ENCODE results near the gene VSIG10L. TPM values are rescaled to one million over a fixed set of nuclear protein-coding genes. Genes with fewer than 3 reads are reported as not detected.

VSIG10L gene
- total RNA-seq, 1 donor from 2014 or later = 0.88 TPM

Other genes with a start within 250 kb of the VSIG10L start
- 17.1 and 19.3 TPM in 2 replicates for gene CTU1, start 233.7 kb downstream of the VSIG10L start, total RNA-seq
- gene SIGLEC9, start 217.2 kb downstream of the VSIG10L start, total RNA-seq = not detected in 2 replicates
- not detected in 2 replicates for gene SIGLEC7, start 199.8 kb downstream of the VSIG10L start, total RNA-seq
- not detected in 2 replicates for gene CD33, start 117.1 kb downstream of the VSIG10L start, total RNA-seq
- not detected in 2 replicates for gene SIGLECL1, start 91.1 kb downstream of the VSIG10L start, total RNA-seq
- not detected in 2 replicates for gene IGLON5, start 30.5 kb downstream of the VSIG10L start, total RNA-seq
- gene ETFB, start 24.2 kb upstream of the VSIG10L start, total RNA-seq = 64.5 and 70.8 TPM in 2 replicates
- not detected in 2 replicates for gene CLDND2, start 26.9 kb upstream of the VSIG10L start, total RNA-seq
- gene NKG7, start 30.5 kb upstream of the VSIG10L start, total RNA-seq = not detected in 2 replicates
- not detected in 2 replicates for gene LIM2, start 45.8 kb upstream of the VSIG10L start, total RNA-seq
- gene C19orf84, start 48.5 kb upstream of the VSIG10L start, total RNA-seq = not detected in 2 replicates
- not detected in 2 replicates for gene SIGLEC10, start 75.5 kb upstream of the VSIG10L start, total RNA-seq
- not detected in 2 replicates for gene SIGLEC8, start 116.3 kb upstream of the VSIG10L start, total RNA-seq
- gene CEACAM18, start 136.4 kb upstream of the VSIG10L start, total RNA-seq = not detected in 2 replicates
- gene SIGLEC12, start 159.7 kb upstream of the VSIG10L start, total RNA-seq = not detected in 2 replicates
- gene SIGLEC6, start 189.5 kb upstream of the VSIG10L start, total RNA-seq = not detected in 2 replicates
- 8.5 and 11.2 TPM in 2 replicates for gene ZNF175, start 229.1 kb upstream of the VSIG10L start, total RNA-seq

Measured in glomerular endothelial cell (primary cell).